Measurements from ENCODE around the gene ERH.

ERH gene

GRCh38 chr14:69339426-69339825, 58.7 kb downstream of the ERH start:
- no peaks in the 10 kb centered on the region for H3K36me3 Mint-ChIP-seq
- no peak overlapping the region for H3K27ac Mint-ChIP-seq
- H3K4me3 Mint-ChIP-seq = no peak overlapping the region
- no peaks in the 10 kb centered on the region for H3K9me3 Mint-ChIP-seq
- CTCF ChIA-PET = no interaction called here
- no peak for DNase-seq
- peaks cover 30% of the 10 kb centered on the region for H3K27me3 Mint-ChIP-seq
- peaks cover 8% of the 10 kb centered on the region for H3K4me1 Mint-ChIP-seq

- no peak overlapping the region for H3K27ac Mint-ChIP-seq
These were observed 60.1 kb downstream of the ERH start for GRCh38 chr14:69337984-69338383.

GRCh38 chr14:69335371-69335771, 62.7 kb downstream of the ERH start:
- DNase-seq = peak; percentile 27
- H3K27me3 Mint-ChIP-seq = peaks cover 41% of the 10 kb centered on the region
- peaks cover 8% of the 10 kb centered on the region for H3K4me1 Mint-ChIP-seq
- CTCF ChIA-PET = interaction anchor here (1.5 kb wide), 1 partner anchor 11 kb away, joined by 3 read pairs; no protein-coding TSS in a partner anchor
- H3K9me3 Mint-ChIP-seq = no peaks in the 10 kb centered on the region
- H3K27ac Mint-ChIP-seq = no peak overlapping the region
- H3K4me3 Mint-ChIP-seq = no peak overlapping the region
- no peaks in the 10 kb centered on the region for H3K36me3 Mint-ChIP-seq

More at GRCh38 chr14:69337984-69338383, 60.1 kb downstream of the ERH start:
- Mint-ChIP-seq H3K4me1 (peaks cover 8% of the 10 kb centered on the region), H3K27me3 (peaks cover 40% of the 10 kb centered on the region), H3K4me3 (no peak overlapping the region), H3K9me3 (no peaks in the 10 kb centered on the region), H3K36me3 (no peaks in the 10 kb centered on the region)
- CTCF ChIA-PET = no interaction called here
- no peak for DNase-seq

- Mint-ChIP-seq H3K27ac (no peak overlapping the region), H3K4me3 (no peak overlapping the region), H3K27me3 (peaks cover 41% of the 10 kb centered on the region), H3K36me3 (no peaks in the 10 kb centered on the region), H3K9me3 (no peaks in the 10 kb centered on the region), H3K4me1 (peaks cover 8% of the 10 kb centered on the region)
- CTCF ChIA-PET = interaction anchor here (1.5 kb wide), 1 partner anchor 12 kb away, joined by 3 read pairs; no protein-coding TSS in a partner anchor
- DNase-seq = no peak
These were observed 63.5 kb downstream of the ERH start for GRCh38 chr14:69334576-69334975.

GRCh38 chr14:69333791-69334337, 64.2 kb downstream of the ERH start:
- Mint-ChIP-seq H3K4me1 (peaks cover 8% of the 10 kb centered on the region), H3K27ac (no peak overlapping the region), H3K4me3 (no peak overlapping the region), H3K9me3 (no peaks in the 10 kb centered on the region), H3K36me3 (no peaks in the 10 kb centered on the region), H3K27me3 (peaks cover 41% of the 10 kb centered on the region)
- CTCF ChIA-PET = no interaction called here
- no peak for DNase-seq

- Mint-ChIP-seq H3K27ac (no peak overlapping the region), H3K4me1 (peaks cover 8% of the 10 kb centered on the region), H3K36me3 (no peaks in the 10 kb centered on the region), H3K9me3 (no peaks in the 10 kb centered on the region), H3K4me3 (no peak overlapping the region), H3K27me3 (peaks cover 37% of the 10 kb centered on the region)
- CTCF ChIA-PET = no interaction called here
- no peak for DNase-seq
These were observed 65.2 kb downstream of the ERH start for GRCh38 chr14:69332782-69333395.

- DNase-seq = no peak
- no peaks in the 10 kb centered on the region for H3K9me3 Mint-ChIP-seq
- no peak overlapping the region for H3K27ac Mint-ChIP-seq
- CTCF ChIA-PET = no interaction called here
- H3K4me3 Mint-ChIP-seq = no peak overlapping the region
- H3K36me3 Mint-ChIP-seq = no peaks in the 10 kb centered on the region
- H3K4me1 Mint-ChIP-seq = peaks cover 8% of the 10 kb centered on the region
- H3K27me3 Mint-ChIP-seq = peaks cover 37% of the 10 kb centered on the region
These were observed 66.9 kb downstream of the ERH start for GRCh38 chr14:69331206-69331605.

Data from activated naive CD4-positive, alpha-beta T cell treated with anti-CD3 and anti-CD28 coated beads, Interleukin-2, amount 10 ng/mL, durations not matched to agents 7 days and 5 days (primary cell).